NT2/D1 (cell line): ENCODE data around the gene GCDH.

Experiments used
- DNase-seq: peaks from one replicate; pipeline ENCODE4 v3.0.0-alpha.2; 2011; ENCODE audit warnings: low read depth, low spot score
- H3K27me3 ChIP-seq: 2 replicates; pipeline ENCODE4 v1.6.0; 2011; ENCODE audit warnings: mild to moderate bottlenecking; ENCODE audit not compliant: insufficient read length, insufficient read depth
- H3K36me3 ChIP-seq: 2 replicates; pipeline ENCODE4 v1.6.1; 2011; ENCODE audit warnings: mild to moderate bottlenecking, low read length, mixed read lengths; ENCODE audit not compliant: insufficient read depth, insufficient read length
- H3K4me1 ChIP-seq: 2 replicates; pipeline ENCODE4 v1.5.1; 2011; ENCODE audit not compliant: insufficient read depth, insufficient read length
- H3K4me3 ChIP-seq: 2 replicates; pipeline ENCODE4 v1.5.1; 2011; ENCODE audit warnings: low read depth; ENCODE audit not compliant: insufficient read length
- H3K9ac ChIP-seq: 2 replicates; pipeline ENCODE4 v1.6.0; 2011; ENCODE audit warnings: low read depth; ENCODE audit not compliant: insufficient read length
- H3K9me3 ChIP-seq: 2 replicates; pipeline ENCODE4 v1.5.1; 2011; ENCODE audit warnings: mild to moderate bottlenecking, low read length; ENCODE audit not compliant: insufficient read depth
- SUZ12 ChIP-seq: IDR thresholded peaks from 2 replicates; pipeline ENCODE4 v1.6.1; 2011; ENCODE audit not compliant: insufficient read length, insufficient read depth; ENCODE audit errors: extremely low read depth
- YY1 ChIP-seq: IDR thresholded peaks from 2 replicates; pipeline ENCODE4 v1.6.1; 2011; ENCODE audit not compliant: insufficient read length, insufficient read depth
- ZNF274 ChIP-seq: IDR thresholded peaks from 2 replicates; pipeline ENCODE4 v1.6.1; 2011; ENCODE audit warnings: mild to moderate bottlenecking, low read depth, low read length

GCDH gene

GRCh38 chr19:12933287-12934072 is 42.5 kb downstream of the GCDH start, which contains the start of gene FARSA:
FARSA (minus strand) TSS chr19:12933711; CDS start chr19:12933696, 15 bp downstream.
- peak within 1 kb of the TSS; percentile 95 for H3K4me3 ChIP-seq
- H3K4me1 ChIP-seq, result no peaks in the 10 kb centered on the region
- H3K27me3 ChIP-seq, result no peaks in the 10 kb centered on the region
- no peaks in the 10 kb centered on the region for H3K9me3 ChIP-seq
- DNase-seq, result peak; percentile 88
- H3K9ac ChIP-seq, result peak within 1 kb of the TSS; percentile 95
- peaks cover 35% of the 10 kb centered on the region for H3K36me3 ChIP-seq
- TF ChIP-seq YY1 (peak; percentile 100), ZNF274 (no peak)

DNA sequence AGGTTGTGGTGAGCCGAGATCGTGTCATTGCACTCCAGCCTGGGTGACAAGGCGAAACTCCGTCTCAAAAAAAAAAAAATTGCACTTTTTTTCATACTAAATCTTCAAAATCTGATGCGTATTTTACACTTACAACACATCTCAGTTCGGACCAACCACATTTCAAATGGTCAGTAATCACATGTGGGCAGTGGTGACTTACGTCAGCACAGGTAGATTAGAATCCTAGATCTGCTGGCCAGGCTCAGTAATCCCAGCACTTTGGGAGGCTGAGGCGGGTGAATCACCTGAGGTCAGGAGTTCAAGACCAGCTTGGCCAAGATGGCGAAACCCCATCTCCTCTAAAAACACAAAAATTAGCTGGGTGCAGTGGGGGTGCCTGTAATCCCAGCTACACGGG is 44.1 kb downstream of the GCDH start:
- H3K36me3 ChIP-seq, result peaks cover 34% of the 10 kb centered on the region
- DNase-seq, result no peak
- no peak for TF ChIP-seq SUZ12
- no peak for TF ChIP-seq YY1
- no peak for TF ChIP-seq ZNF274
- H3K4me1 ChIP-seq, result peaks cover 9% of the 10 kb centered on the region
- no peaks in the 10 kb centered on the region for H3K9me3 ChIP-seq
- H3K27me3 ChIP-seq, result no peaks in the 10 kb centered on the region
- no peak overlapping the region for H3K9ac ChIP-seq
- no peak overlapping the region for H3K4me3 ChIP-seq

GRCh38 chr19:12936582-12936981 is 45.6 kb downstream of the GCDH start:
- H3K4me3 ChIP-seq, result no peak overlapping the region
- no peaks in the 10 kb centered on the region for H3K9me3 ChIP-seq
- TF ChIP-seq SUZ12 (no peak), ZNF274 (no peak), YY1 (no peak)
- no peaks in the 10 kb centered on the region for H3K27me3 ChIP-seq
- H3K9ac ChIP-seq, result no peak overlapping the region
- DNase-seq, result no peak
- peaks cover 36% of the 10 kb centered on the region for H3K36me3 ChIP-seq
- H3K4me1 ChIP-seq, result peaks cover 11% of the 10 kb centered on the region

GRCh38 chr19:12937093-12937926 is 46.4 kb downstream of the GCDH start:
- no peaks in the 10 kb centered on the region for H3K9me3 ChIP-seq
- peaks cover 11% of the 10 kb centered on the region for H3K4me1 ChIP-seq
- H3K36me3 ChIP-seq, result peaks cover 39% of the 10 kb centered on the region
- H3K4me3 ChIP-seq, result peak overlapping the region; percentile 79
- TF ChIP-seq ZNF274 (no peak), YY1 (no peak), SUZ12 (no peak)
- peak overlapping the region; percentile 99 for H3K9ac ChIP-seq
- no peaks in the 10 kb centered on the region for H3K27me3 ChIP-seq
- no peak for DNase-seq

DNA sequence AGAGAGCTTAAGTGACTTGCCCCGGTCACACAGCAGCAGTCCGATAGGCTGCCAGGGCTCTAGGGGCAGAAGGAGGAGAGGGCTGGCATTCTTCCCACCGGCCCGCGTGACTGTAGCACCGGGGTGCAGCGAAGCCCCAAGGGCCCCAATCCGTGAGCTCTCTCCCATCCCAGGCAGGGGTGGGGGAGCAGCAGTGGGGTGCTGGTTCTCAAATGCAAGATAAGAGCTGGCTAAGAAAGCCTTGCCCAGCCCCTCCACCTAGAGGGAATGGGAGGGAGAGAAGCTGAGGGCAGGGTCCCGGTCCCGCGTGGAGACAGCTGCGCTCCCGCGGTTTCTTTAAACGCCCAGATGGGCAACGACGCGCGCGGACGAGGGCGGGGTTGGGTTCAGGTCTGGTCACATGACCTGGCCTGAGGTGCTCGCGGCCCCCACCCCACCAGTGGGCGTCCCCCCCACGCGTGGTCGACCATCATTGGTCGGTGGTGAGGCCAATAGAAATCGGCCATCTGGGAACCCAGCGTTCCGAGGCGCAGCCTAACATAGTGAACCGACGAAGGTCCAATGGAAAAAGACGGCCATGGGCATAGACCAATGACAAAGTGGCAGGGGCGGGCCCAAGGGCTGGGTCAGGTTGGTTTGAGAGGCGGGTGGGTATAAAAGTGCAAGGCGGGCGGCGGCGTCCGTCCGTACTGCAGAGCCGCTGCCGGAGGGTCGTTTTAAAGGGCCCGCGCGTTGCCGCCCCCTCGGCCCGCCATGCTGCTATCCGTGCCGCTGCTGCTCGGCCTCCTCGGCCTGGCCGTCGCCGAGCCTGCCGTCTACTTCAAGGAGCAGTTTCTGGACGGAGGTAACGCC is 47.2 kb downstream of the GCDH start, which contains the start of gene CALR:
CALR (plus strand) TSS at position 683 of the 852 bp plus-strand sequence; CDS start at position 754, 71 bp downstream.
- Histone ChIP-seq H3K9me3 (no peaks in the 10 kb centered on the region), H3K9ac (peak within 1 kb of the TSS; percentile 99), H3K4me1 (peaks cover 11% of the 10 kb centered on the region), H3K36me3 (peaks cover 43% of the 10 kb centered on the region), H3K4me3 (peak within 1 kb of the TSS; percentile 79), H3K27me3 (no peaks in the 10 kb centered on the region)
- DNase-seq, result peak; percentile 97
- TF ChIP-seq ZNF274, result no peak
- TF ChIP-seq SUZ12, result no peak
- no peak for TF ChIP-seq YY1

DNA sequence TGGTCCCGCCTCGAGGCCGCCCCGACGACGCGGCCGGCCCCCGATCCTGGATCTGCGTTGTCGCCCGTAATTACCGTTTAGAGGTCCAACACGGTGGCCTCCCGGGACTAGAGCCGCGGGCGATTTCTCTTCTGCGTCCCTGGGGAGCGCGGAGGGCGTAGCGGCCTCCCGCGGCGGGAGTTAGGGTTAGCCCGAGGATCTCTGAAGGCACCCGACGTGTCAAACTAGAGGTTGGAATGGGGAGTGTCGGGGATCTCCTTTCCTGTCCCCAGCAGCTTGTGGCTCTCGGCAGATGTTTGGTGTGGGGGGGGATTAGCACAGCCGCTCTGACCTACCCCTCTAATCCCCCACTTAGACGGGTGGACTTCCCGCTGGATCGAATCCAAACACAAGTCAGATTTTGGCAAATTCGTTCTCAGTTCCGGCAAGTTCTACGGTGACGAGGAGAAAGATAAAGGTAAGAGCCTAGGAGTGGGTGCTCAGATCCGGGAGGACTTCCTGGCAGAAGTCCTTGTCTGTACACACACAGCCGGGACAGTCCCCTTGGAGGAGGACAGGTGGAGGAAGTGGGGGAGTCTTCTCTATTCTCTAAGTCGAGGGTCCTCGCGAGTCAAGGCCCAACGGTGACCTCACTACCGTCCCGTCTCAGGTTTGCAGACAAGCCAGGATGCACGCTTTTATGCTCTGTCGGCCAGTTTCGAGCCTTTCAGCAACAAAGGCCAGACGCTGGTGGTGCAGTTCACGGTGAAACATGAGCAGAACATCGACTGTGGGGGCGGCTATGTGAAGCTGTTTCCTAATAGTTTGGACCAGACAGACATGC is 48.0 kb downstream of the GCDH start:
- H3K4me1 ChIP-seq, result peaks cover 11% of the 10 kb centered on the region
- TF ChIP-seq ZNF274 (no peak), YY1 (no peak)

More for the DNA sequence above, 48.0 kb downstream of the GCDH start:
- Histone ChIP-seq H3K27me3 (no peaks in the 10 kb centered on the region), H3K4me3 (peak overlapping the region; percentile 79), H3K9ac (peak overlapping the region; percentile 99), H3K9me3 (no peaks in the 10 kb centered on the region), H3K36me3 (peaks cover 50% of the 10 kb centered on the region)
- no peak for DNase-seq
